Panc1 (cell line): Measurements from ENCODE around the gene FNIP2.

Experiments used
- POLR2AphosphoS5 ChIP-seq: IDR thresholded peaks from 2 replicates; pipeline ENCODE4 v1.6.1; 2012; ENCODE audit warnings: mild to moderate bottlenecking, low read depth, low read length, moderate library complexity
- SIN3A ChIP-seq: IDR thresholded peaks from 2 replicates; pipeline ENCODE4 v1.6.1; 2012; ENCODE audit warnings: low read depth, mild to moderate bottlenecking, low read length, moderate library complexity, borderline replicate concordance; ENCODE audit not compliant: insufficient read depth
- TCF7L2 ChIP-seq: IDR thresholded peaks from 2 replicates; pipeline ENCODE4 v1.6.1; 2011; ENCODE audit warnings: mild to moderate bottlenecking, low read depth, low read length, inconsistent platforms
- TF ChIP-seq, protein P1 (sequence below): fragments of 450-650 bp; IDR thresholded peaks from 2 replicates; pipeline ENCODE4 v1.5.1; 2017; ENCODE audit warnings: mild to moderate bottlenecking
- TF ChIP-seq, protein P2 (sequence below), 2 experiments: IDR thresholded peaks; 2 replicates each; pipeline ENCODE4 v1.6.1; 2011 to 2012; ENCODE audit warnings: low read depth in 2 of 2, control low read depth in 1 of 2, low read length in 1 of 2, mild to moderate bottlenecking in 1 of 2, moderate library complexity in 1 of 2; ENCODE audit not compliant: insufficient read depth in 1 of 2

DNA sequence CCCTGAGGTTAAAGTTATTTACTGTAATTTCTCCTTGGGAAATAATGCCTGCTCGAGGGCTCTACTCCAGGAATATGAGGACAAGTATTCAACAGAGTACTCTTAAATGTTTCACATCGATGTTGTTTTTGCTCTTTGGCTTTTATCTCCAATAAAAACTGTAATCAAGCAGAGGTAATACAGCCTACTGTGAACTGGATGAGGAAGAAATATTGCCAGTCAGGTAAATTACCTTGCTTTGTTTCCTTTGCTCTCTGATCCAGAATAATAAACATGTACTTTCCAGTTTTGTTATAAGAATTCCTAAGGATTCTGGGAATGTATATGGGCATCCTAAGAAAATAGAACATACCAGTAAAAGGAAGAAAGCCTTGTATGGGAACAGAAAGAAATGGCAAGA is 60.4 kb downstream of the FNIP2 start:
- TF ChIP-seq, protein P1, sequence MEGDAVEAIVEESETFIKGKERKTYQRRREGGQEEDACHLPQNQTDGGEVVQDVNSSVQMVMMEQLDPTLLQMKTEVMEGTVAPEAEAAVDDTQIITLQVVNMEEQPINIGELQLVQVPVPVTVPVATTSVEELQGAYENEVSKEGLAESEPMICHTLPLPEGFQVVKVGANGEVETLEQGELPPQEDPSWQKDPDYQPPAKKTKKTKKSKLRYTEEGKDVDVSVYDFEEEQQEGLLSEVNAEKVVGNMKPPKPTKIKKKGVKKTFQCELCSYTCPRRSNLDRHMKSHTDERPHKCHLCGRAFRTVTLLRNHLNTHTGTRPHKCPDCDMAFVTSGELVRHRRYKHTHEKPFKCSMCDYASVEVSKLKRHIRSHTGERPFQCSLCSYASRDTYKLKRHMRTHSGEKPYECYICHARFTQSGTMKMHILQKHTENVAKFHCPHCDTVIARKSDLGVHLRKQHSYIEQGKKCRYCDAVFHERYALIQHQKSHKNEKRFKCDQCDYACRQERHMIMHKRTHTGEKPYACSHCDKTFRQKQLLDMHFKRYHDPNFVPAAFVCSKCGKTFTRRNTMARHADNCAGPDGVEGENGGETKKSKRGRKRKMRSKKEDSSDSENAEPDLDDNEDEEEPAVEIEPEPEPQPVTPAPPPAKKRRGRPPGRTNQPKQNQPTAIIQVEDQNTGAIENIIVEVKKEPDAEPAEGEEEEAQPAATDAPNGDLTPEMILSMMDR = no peak
- TF ChIP-seq, protein P2, sequence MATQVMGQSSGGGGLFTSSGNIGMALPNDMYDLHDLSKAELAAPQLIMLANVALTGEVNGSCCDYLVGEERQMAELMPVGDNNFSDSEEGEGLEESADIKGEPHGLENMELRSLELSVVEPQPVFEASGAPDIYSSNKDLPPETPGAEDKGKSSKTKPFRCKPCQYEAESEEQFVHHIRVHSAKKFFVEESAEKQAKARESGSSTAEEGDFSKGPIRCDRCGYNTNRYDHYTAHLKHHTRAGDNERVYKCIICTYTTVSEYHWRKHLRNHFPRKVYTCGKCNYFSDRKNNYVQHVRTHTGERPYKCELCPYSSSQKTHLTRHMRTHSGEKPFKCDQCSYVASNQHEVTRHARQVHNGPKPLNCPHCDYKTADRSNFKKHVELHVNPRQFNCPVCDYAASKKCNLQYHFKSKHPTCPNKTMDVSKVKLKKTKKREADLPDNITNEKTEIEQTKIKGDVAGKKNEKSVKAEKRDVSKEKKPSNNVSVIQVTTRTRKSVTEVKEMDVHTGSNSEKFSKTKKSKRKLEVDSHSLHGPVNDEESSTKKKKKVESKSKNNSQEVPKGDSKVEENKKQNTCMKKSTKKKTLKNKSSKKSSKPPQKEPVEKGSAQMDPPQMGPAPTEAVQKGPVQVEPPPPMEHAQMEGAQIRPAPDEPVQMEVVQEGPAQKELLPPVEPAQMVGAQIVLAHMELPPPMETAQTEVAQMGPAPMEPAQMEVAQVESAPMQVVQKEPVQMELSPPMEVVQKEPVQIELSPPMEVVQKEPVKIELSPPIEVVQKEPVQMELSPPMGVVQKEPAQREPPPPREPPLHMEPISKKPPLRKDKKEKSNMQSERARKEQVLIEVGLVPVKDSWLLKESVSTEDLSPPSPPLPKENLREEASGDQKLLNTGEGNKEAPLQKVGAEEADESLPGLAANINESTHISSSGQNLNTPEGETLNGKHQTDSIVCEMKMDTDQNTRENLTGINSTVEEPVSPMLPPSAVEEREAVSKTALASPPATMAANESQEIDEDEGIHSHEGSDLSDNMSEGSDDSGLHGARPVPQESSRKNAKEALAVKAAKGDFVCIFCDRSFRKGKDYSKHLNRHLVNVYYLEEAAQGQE (IDR thresholded peaks at IDR 0.05; ENCODE audit: insufficient read depth in 1 of 2, low read depth in 2 of 2, low read length in 1 of 2) = no peak
- TF ChIP-seq SIN3A (no peak), POLR2AphosphoS5 (no peak), TCF7L2 (no peak)
